HCT116 (cell line): ENCODE results near the gene ATG10. TPM values are rescaled to one million over a fixed set of nuclear protein-coding genes. Genes with fewer than 3 reads are reported as not detected.
"Not testable (repeated sequence)": the region's sequence is repeated elsewhere in the genome, so short reads cannot be mapped to it uniquely, and the experiment has no call there.

Experiments used
- ATAC-seq: fragments of 200-7000 bp; cut with Tn5 transposase; 2 replicates; pipeline ENCODE4 v1.9.1; 2020; ENCODE audit warnings: mild to moderate bottlenecking, moderate library complexity
- BruUV-seq: library from RNA; stranded (reverse); fragments of 400-500 nt; replicated peaks from 2 replicates; lab custom pipeline; 2021; lab: Mats Ljungman, UMichigan
- CTCF ChIA-PET: fragments of 300-600 bp; sonication (Branson Sonifier 250); formaldehyde crosslinking; loops from one replicate; lab custom pipeline; 2021; ENCODE audit warnings: antibody characterized with exemption; lab: Charles Lee
- POLR2A ChIA-PET: fragments of 300-600, 350-600 bp; sonication (Branson Sonifier 250); formaldehyde crosslinking; loops from one replicate; lab custom pipeline; 2021; ENCODE audit warnings: antibody characterized with exemption; lab: Charles Lee
- RAD21 ChIA-PET, 2 experiments: fragments of 300-600 bp; sonication (Branson Sonifier 250); formaldehyde crosslinking; loops; one replicate each; lab custom pipeline; 2023; ENCODE audit warnings: low total read pairs in 2 of 2; ENCODE audit not compliant: uncharacterized antibody in 2 of 2, unreplicated experiment in 2 of 2, low non-redundant PET in 1 of 2; lab: Charles Lee
- DNase-seq: peaks from one replicate; pipeline ENCODE4 v3.0.0-alpha.2; 2010; ENCODE audit warnings: low read depth, low spot score
- H2AFZ ChIP-seq: fragments of 200-600 bp; shearing (Covaris generic), sonication (generic); 2 replicates; pipeline ENCODE4 v1.6.1; 2017; ENCODE audit warnings: low read depth, mixed run types, mixed read lengths, antibody characterized with exemption, low read length; ENCODE audit not compliant: poor library complexity, severe bottlenecking
- H3K27ac ChIP-seq: 2 replicates; pipeline ENCODE4 v1.5.1; 2012; ENCODE audit warnings: low read depth, low read length
- H3K27me3 ChIP-seq: fragments of 200-600 bp; sonication (generic); 2 replicates; pipeline ENCODE4 v1.6.1; 2016; ENCODE audit warnings: mixed run types, low read length, mixed read lengths; ENCODE audit not compliant: insufficient read depth
- H3K36me3 ChIP-seq, 2 experiments: fragments of 200-500 bp in 1 of 2; fragments of 200-600 bp in 1 of 2; sonication (Bioruptor generic) in 1 of 2; sonication (generic) in 1 of 2; 2 replicates each; pipeline versions ENCODE4 v1.5.1 to v1.6.1; 2014 to 2016; ENCODE audit warnings: low read length in 2 of 2, inconsistent platforms in 1 of 2, mixed read lengths in 1 of 2, mixed run types in 1 of 2; ENCODE audit not compliant: insufficient read depth in 2 of 2, control insufficient read depth in 1 of 2
- H3K4me1 ChIP-seq, 2 experiments: fragments of 200-600 bp in 1 of 2; sonication (generic) in 1 of 2; 2 replicates each; pipeline versions ENCODE4 v1.5.1 to v1.6.1; 2012 to 2017; ENCODE audit warnings: low read length in 2 of 2, inconsistent platforms in 1 of 2, mild to moderate bottlenecking in 1 of 2, mixed read lengths in 1 of 2, mixed run types in 1 of 2, moderate library complexity in 1 of 2; ENCODE audit not compliant: insufficient read depth in 2 of 2, control insufficient read depth in 1 of 2
- H3K4me2 ChIP-seq: fragments of 200-600 bp; sonication (generic); 2 replicates; pipeline ENCODE4 v1.6.1; 2017; ENCODE audit warnings: mixed run types, low read length, mixed read lengths
- H3K4me3 ChIP-seq, 2 experiments: fragments of 200-600 bp in 1 of 2; sonication (generic) in 1 of 2; replicated peaks in 1 of 2; 2 replicates each; pipeline ENCODE4 v1.5.1; 2011 to 2016; ENCODE audit warnings: low read length in 2 of 2, control low read depth in 1 of 2, low read depth in 1 of 2, mild to moderate bottlenecking in 1 of 2, mixed read lengths in 1 of 2, mixed run types in 1 of 2
- H3K79me2 ChIP-seq: fragments of 200-600 bp; sonication (generic); 2 replicates; pipeline ENCODE4 v1.6.1; 2017; ENCODE audit warnings: mild to moderate bottlenecking, mixed run types, low read length, moderate library complexity, mixed read lengths; ENCODE audit not compliant: insufficient read depth
- H3K9ac ChIP-seq: fragments of 200-600 bp; sonication (generic); 2 replicates; pipeline ENCODE4 v1.6.1; 2016; ENCODE audit warnings: low read length, mixed read lengths
- H3K9me2 ChIP-seq: fragments of 200-600 bp; sonication (generic), shearing (Covaris generic); 2 replicates; pipeline ENCODE4 v1.6.1; 2017; ENCODE audit warnings: mixed run types, mild to moderate bottlenecking, moderate library complexity; ENCODE audit not compliant: insufficient read depth
- H3K9me3 ChIP-seq, 2 experiments: fragments of 200-500 bp in 1 of 2; fragments of 200-600 bp in 1 of 2; sonication (Bioruptor generic) in 1 of 2; sonication (generic) in 1 of 2; 2 replicates each; pipeline ENCODE4 v1.6.1; 2014 to 2017; ENCODE audit warnings: low read length in 2 of 2, mixed read lengths in 2 of 2, inconsistent platforms in 1 of 2, low read depth in 1 of 2, mild to moderate bottlenecking in 1 of 2, mixed run types in 1 of 2, moderate library complexity in 1 of 2; ENCODE audit not compliant: control insufficient read depth in 1 of 2, insufficient read depth in 1 of 2
- H4K20me1 ChIP-seq: fragments of 200-600 bp; sonication (generic), shearing (Covaris generic); 2 replicates; pipeline ENCODE4 v1.6.1; 2017; ENCODE audit warnings: mixed run types, mild to moderate bottlenecking, moderate library complexity; ENCODE audit not compliant: insufficient read depth
- ELF1 ChIP-seq: IDR thresholded peaks from 2 replicates; pipeline ENCODE4 v1.6.1; 2012; ENCODE audit warnings: low read depth, borderline replicate concordance
- EZH2 ChIP-seq: fragments of 200-600 bp; sonication (generic); IDR thresholded peaks from 2 replicates; pipeline ENCODE4 v1.6.1; 2017; ENCODE audit warnings: antibody characterized with exemption, mixed run types
- EZH2phosphoT487 ChIP-seq: fragments of 200-600 bp; IDR thresholded peaks from 2 replicates; pipeline ENCODE4 v1.6.1; 2018; ENCODE audit warnings: antibody characterized with exemption, borderline replicate concordance
- POLR2A ChIP-seq: IDR thresholded peaks from 2 replicates; pipeline ENCODE4 v1.7.0; 2011; ENCODE audit warnings: borderline replicate concordance; ENCODE audit not compliant: insufficient read depth, insufficient read length; ENCODE audit errors: extremely low read depth
- POLR2AphosphoS5 ChIP-seq: IDR thresholded peaks from 2 replicates; pipeline ENCODE4 v1.6.1; 2011; ENCODE audit warnings: mild to moderate bottlenecking, low read depth, low read length, moderate library complexity
- SP1 ChIP-seq: IDR thresholded peaks from 2 replicates; pipeline ENCODE4 v1.6.1; 2012; ENCODE audit warnings: low read depth
- TCF7L2 ChIP-seq: IDR thresholded peaks from 2 replicates; pipeline ENCODE4 v1.7.0; 2011; ENCODE audit warnings: borderline replicate concordance, inconsistent platforms; ENCODE audit not compliant: insufficient read depth, insufficient read length; ENCODE audit errors: extremely low read depth
- intact Hi-C: fragments of 100-400 bp; cut with micrococcal nuclease; formaldehyde crosslinking; loops from 2 replicates; pipeline ENCODE4 v1.10.0; 2022
- total RNA-seq: library from RNA; stranded (reverse); gene quantifications from one replicate; pipeline ENCODE4 v1.2.1, GENCODE V29; 2021; ENCODE audit not compliant: unreplicated experiment
- TF ChIP-seq, protein P1 (sequence below): IDR thresholded peaks from 2 replicates; pipeline ENCODE4 v1.6.1; 2012
- TF ChIP-seq, protein P2 (sequence below): IDR thresholded peaks from 2 replicates; pipeline ENCODE4 v1.6.1; 2012
- TF ChIP-seq, protein P3 (sequence below): IDR thresholded peaks from 2 replicates; pipeline ENCODE4 v1.6.1; 2012; ENCODE audit warnings: low read depth

The ATG10 gene
- total RNA-seq, 1 experiment from 2014 or later: 9.4 TPM

DNA sequence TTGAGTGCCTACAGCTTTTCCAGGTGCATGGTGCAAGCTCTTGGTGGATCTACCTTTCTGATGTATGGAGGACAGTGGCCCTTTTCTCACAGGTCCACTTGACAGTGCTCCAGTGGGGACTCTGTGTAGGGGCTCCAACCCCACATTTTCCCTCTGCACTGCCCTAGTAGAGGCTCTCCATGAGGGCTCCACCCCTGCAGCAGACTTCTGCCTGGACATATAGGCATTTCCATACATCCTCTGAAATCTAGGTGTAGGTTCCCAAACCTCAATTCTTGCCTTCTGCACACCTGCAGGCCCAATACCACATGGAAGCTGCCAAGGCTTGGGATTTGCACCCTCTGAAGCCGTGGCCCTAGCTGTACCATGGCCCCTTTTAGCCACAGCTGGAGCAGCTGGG, 71.1 kb downstream of the ATG10 start:
- H3K4me1 ChIP-seq, BruUV-seq, H3K4me3 ChIP-seq, H3K27ac ChIP-seq, H3K9me3 ChIP-seq, intact Hi-C loops, H3K9ac ChIP-seq, H3K36me3 ChIP-seq, H3K4me2 ChIP-seq, ATAC-seq, H2AFZ ChIP-seq, RAD21 ChIA-PET, H3K27me3 ChIP-seq, H4K20me1 ChIP-seq, H3K9me2 ChIP-seq, POLR2A ChIA-PET, CTCF ChIA-PET, H3K79me2 ChIP-seq, DNase-seq: not testable (repeated sequence)

DNA sequence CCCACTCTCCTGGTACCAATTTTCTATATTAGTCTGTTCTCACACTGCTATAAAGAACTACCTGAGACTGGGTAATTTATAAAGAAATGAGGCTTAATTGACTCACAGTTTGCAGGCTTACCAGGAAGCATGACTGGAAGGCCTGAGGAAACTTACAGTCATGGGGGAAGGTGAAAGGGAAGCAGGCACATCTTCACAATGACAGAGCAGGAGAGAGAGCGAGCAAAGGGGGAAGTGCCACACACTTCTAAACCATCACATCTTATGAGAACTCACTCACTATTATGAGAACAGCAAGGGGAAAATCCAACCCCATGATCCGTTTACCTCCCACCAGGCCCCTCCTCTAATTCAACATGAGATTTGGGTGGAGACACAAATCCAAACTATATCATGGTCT, 72.2 kb downstream of the ATG10 start:
- DNase-seq: no peak
- H2AFZ ChIP-seq: no peak overlapping the region
- BruUV-seq: no TSS peak
- H3K36me3 ChIP-seq: no peaks in the 10 kb centered on the region
- ChIA-PET CTCF (no interaction called here), RAD21 (no interaction called here), POLR2A (no interaction called here)
- no peaks in the 10 kb centered on the region for H3K9me2 ChIP-seq
- no peaks in the 10 kb centered on the region for H3K79me2 ChIP-seq
- no peak for ATAC-seq
- no peaks in the 10 kb centered on the region for H3K27me3 ChIP-seq
- H3K27ac ChIP-seq: no peak overlapping the region
- no peak overlapping the region for H3K4me3 ChIP-seq
- TF ChIP-seq ELF1 (no peak), TCF7L2 (no peak), EZH2 (no peak), POLR2AphosphoS5 (no peak), POLR2A (no peak), EZH2phosphoT487 (no peak), SP1 (no peak)
- TF ChIP-seq, protein P1, sequence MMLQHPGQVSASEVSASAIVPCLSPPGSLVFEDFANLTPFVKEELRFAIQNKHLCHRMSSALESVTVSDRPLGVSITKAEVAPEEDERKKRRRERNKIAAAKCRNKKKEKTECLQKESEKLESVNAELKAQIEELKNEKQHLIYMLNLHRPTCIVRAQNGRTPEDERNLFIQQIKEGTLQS: no peak
- TF ChIP-seq, protein P2, sequence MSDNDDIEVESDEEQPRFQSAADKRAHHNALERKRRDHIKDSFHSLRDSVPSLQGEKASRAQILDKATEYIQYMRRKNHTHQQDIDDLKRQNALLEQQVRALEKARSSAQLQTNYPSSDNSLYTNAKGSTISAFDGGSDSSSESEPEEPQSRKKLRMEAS: no peak
- TF ChIP-seq, protein P3, sequence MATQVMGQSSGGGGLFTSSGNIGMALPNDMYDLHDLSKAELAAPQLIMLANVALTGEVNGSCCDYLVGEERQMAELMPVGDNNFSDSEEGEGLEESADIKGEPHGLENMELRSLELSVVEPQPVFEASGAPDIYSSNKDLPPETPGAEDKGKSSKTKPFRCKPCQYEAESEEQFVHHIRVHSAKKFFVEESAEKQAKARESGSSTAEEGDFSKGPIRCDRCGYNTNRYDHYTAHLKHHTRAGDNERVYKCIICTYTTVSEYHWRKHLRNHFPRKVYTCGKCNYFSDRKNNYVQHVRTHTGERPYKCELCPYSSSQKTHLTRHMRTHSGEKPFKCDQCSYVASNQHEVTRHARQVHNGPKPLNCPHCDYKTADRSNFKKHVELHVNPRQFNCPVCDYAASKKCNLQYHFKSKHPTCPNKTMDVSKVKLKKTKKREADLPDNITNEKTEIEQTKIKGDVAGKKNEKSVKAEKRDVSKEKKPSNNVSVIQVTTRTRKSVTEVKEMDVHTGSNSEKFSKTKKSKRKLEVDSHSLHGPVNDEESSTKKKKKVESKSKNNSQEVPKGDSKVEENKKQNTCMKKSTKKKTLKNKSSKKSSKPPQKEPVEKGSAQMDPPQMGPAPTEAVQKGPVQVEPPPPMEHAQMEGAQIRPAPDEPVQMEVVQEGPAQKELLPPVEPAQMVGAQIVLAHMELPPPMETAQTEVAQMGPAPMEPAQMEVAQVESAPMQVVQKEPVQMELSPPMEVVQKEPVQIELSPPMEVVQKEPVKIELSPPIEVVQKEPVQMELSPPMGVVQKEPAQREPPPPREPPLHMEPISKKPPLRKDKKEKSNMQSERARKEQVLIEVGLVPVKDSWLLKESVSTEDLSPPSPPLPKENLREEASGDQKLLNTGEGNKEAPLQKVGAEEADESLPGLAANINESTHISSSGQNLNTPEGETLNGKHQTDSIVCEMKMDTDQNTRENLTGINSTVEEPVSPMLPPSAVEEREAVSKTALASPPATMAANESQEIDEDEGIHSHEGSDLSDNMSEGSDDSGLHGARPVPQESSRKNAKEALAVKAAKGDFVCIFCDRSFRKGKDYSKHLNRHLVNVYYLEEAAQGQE: no peak
- no peak overlapping the region for H3K9ac ChIP-seq
- intact Hi-C loops: no loop called here
- H3K4me2 ChIP-seq: no peak overlapping the region
- H3K4me1 ChIP-seq: no peaks in the 10 kb centered on the region
- 0 out of 4 replicates have a peak, but pooled peaks cover 0 to 2% of the 10 kb centered on the region in 2 experiments for H3K9me3 ChIP-seq
- no peaks in the 10 kb centered on the region for H4K20me1 ChIP-seq
